ENCODE data around the gene ARL4A. TPM values are rescaled to one million over a fixed set of nuclear protein-coding genes. Genes with fewer than 3 reads are reported as not detected.

ARL4A gene
- total RNA-seq, 1 experiment from 2014 or later: 39.4 TPM

GRCh38 chr7:12716134-12716681, 28.8 kb downstream of the ARL4A start:
- Mint-ChIP-seq H3K4me3 (no peak overlapping the region), H3K4me1 (peaks cover 54 to 57% of the 10 kb centered on the region in 2 experiments), H3K27ac (peak overlapping the region in 1 of 3 experiments; percentile 66; a peak in 2 of 7 replicates), H3K27me3 (ENCODE audit: low read depth) (peaks cover 9% of the 10 kb centered on the region; the same call in 1 of the 2 replicates), H3K9me3 (peaks cover 0 to 2% of the 10 kb centered on the region in 2 experiments; a peak in 2 of 5 replicates), H3K36me3 (ENCODE audit: insufficient read depth in 1 of 3, low read depth in 3 of 3) (peaks cover 0 to 1% (median under 1%) of the 10 kb centered on the region in 3 experiments; a peak in 1 of 7 replicates)
- no CpG with 5 or more reads among the region's 7 CpGs for WGBS (ENCODE audit: extremely low coverage, insufficient read length, low lambda C conversion rate)
- Histone ChIP-seq H3K9me3 (ENCODE audit: control insufficient read depth, low read depth, low read length) (no peaks in the 10 kb centered on the region), H3K4ac (ENCODE audit: low read depth, low read length) (no peak overlapping the region), H4K91ac (ENCODE audit: insufficient read length, low read depth, low read length) (no peak overlapping the region), H2BK12ac (ENCODE audit: insufficient read length, low read depth, low read length) (no peak overlapping the region), H3K27me3 (ENCODE audit: insufficient read depth, low read length) (no peaks in the 10 kb centered on the region), H2BK5ac (ENCODE audit: insufficient read length, low read length) (no peak overlapping the region), H3K27ac (ENCODE audit: insufficient read length, low read depth, low read length) (no peak overlapping the region), H2AFZ (ENCODE audit: low read length) (no peak overlapping the region), H3K4me1 (ENCODE audit: insufficient read depth, low read length) (peaks cover 6% of the 10 kb centered on the region; the same call in 1 of the 2 replicates), H3K14ac (ENCODE audit: insufficient read depth, low read length) (no peak overlapping the region), H3T11ph (ENCODE audit: low read length) (no peak overlapping the region), H3K18ac (ENCODE audit: insufficient read length, low read depth, low read length) (no peak overlapping the region), H4K8ac (replicated peaks; ENCODE audit: insufficient read length, low read depth, low read length) (no peak overlapping the region), H2AK5ac (ENCODE audit: insufficient read length, low read length) (no peak overlapping the region), H3K23me2 (ENCODE audit: insufficient read length, low read depth, low read length, poor library complexity, severe bottlenecking) (peaks cover 4% of the 10 kb centered on the region), H4K20me1 (ENCODE audit: control insufficient read depth, insufficient read depth, insufficient read length) (no peaks in the 10 kb centered on the region), H3K79me2 (ENCODE audit: insufficient read depth, low read length) (no peaks in the 10 kb centered on the region), H3K79me1 (ENCODE audit: insufficient read depth, low read depth, low read length, poor library complexity, severe bottlenecking) (no peaks in the 10 kb centered on the region), H2BK20ac (ENCODE audit: low read depth, low read length, poor library complexity, severe bottlenecking) (no peak overlapping the region), H3K56ac (ENCODE audit: insufficient read length, low read depth, low read length) (no peak overlapping the region), H3K9ac (ENCODE audit: extremely low read depth, insufficient read length, low read length) (no peak overlapping the region), H3K23ac (ENCODE audit: insufficient read length, low read depth, low read length) (no peak overlapping the region), H4K5ac (ENCODE audit: insufficient read length, low read depth, low read length) (no peak overlapping the region), H2BK15ac (ENCODE audit: low read depth, low read length) (no peak overlapping the region; the same call in 1 of the 2 replicates), H2BK120ac (ENCODE audit: low read depth, low read length, poor library complexity, severe bottlenecking) (no peak overlapping the region), H3K4me2 (ENCODE audit: insufficient read depth, insufficient read length, low read length) (peak overlapping the region; percentile 76)
- peak; percentile 26 for DNase-seq
- TF ChIP-seq, protein P1, sequence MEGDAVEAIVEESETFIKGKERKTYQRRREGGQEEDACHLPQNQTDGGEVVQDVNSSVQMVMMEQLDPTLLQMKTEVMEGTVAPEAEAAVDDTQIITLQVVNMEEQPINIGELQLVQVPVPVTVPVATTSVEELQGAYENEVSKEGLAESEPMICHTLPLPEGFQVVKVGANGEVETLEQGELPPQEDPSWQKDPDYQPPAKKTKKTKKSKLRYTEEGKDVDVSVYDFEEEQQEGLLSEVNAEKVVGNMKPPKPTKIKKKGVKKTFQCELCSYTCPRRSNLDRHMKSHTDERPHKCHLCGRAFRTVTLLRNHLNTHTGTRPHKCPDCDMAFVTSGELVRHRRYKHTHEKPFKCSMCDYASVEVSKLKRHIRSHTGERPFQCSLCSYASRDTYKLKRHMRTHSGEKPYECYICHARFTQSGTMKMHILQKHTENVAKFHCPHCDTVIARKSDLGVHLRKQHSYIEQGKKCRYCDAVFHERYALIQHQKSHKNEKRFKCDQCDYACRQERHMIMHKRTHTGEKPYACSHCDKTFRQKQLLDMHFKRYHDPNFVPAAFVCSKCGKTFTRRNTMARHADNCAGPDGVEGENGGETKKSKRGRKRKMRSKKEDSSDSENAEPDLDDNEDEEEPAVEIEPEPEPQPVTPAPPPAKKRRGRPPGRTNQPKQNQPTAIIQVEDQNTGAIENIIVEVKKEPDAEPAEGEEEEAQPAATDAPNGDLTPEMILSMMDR (conservative IDR thresholded peaks at IDR 0.05): no peak

All from H9 (cell line).